ENCODE results near the gene ASPG. TPM values are rescaled to one million over a fixed set of nuclear protein-coding genes. Genes with fewer than 3 reads are reported as not detected.

Gene ASPG
- total RNA-seq: not detected in 2 replicates

DNA sequence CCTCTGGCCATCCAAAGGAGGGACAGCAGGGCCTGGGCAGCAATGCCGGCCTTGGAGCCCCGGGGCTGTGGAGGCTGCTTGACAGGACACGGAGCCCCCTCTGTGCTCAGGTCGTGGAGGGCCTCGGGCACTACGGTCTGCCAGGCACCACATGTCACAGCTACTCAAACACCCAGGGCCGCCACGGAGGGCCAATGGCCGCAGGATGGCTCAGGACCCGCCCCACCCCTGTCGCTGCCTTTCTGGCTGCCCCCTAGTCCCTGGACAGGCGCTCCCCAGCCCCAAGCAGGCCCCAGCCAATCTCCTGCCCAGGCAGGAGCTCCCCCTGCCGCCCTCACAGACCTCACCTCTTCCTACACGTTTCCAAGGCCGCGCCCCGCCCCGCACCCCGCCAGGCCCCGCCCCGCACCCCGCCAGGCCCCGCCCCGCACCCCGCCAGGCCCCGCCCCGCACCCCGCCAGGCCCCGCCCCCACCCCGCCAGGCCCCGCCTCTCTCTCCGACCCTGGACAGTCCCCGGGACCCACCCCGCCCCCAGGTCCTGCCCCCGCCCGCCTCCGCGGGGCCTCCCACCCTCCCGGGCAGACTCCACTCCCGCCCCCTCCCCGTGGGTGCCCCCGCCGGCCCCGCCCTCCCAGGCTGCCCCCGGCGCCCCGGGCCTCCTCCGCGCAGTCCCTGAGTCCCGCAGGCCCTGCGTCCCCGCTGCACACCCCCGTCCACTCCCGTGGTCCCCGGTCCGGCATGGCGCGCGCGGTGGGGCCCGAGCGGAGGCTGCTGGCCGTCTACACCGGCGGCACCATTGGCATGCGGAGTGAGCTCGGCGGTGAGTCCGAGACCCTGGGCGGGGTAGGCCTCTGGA is at the start of gene ASPG:
Gene ASPG, plus strand, starts transcription at position 669 of the 857 bp plus-strand sequence. Its CDS starts 71 bp downstream, at position 740.
- intact Hi-C loops (cut with micrococcal nuclease): no loop called here

DNA sequence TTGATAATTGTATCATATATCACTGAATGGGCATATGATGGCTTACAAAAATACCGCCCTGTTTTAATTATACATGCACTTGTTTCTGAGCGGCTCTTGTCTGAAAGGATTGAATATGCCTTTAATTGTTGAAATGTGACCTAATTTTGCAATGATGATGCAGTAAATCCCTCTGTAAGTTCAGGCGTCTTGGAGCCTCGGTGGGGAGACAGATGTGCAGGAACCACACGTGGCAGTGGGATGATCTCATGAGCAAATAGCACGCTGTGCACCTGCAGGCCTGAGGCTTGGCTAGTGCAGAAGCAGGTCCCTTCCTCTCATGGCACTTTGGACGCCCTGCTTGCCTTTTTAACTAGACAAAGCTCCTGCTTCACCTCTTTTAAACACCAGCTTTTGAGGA is 49.3 kb upstream of the ASPG start:
- intact Hi-C loops (cut with micrococcal nuclease): loop anchor here (5.0 kb wide), 1 partner anchor 714 kb away; no protein-coding TSS in a partner anchor

DNA sequence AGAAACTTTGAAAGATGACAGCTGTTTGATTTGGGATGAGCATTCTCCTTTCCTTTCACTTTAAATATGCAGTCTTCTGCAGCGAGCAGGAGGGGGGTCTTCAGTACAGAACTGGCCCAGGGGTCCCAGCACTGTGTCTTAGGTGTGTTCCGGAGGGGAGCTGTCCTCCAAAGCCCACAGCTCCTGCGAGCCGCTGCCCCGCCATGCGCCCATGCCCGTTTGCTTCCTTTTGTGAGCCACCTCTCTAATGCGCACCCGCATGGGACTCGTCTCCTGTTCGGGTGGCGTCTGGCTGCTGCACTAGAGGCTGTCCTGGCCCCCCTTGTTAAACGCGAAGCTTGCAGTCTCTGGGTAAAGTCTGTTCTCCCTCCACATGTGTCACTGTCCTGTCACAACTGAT is 48.4 kb upstream of the ASPG start:
- intact Hi-C loops (cut with micrococcal nuclease): loop anchor here (5.0 kb wide), 1 partner anchor 715 kb away; no protein-coding TSS in a partner anchor

DNA sequence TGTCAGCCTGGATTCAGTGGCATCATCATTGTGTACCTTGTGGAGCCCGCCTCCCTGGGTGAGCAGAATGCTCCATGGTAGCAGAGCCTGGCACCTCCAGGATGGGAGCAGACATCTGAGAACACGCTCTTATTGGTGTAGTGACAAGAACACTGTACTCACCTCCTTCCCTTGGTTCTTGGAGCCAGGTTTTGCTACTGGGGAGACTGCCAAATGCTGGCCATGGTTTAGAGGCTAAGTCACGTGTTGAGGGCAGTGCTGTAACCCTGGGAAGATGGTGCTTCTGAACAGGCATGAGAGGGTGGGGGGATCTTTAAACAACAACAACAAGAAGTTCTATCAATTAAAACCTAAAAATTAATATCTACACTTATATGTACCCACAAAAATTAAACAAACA is 47.6 kb upstream of the ASPG start:
- intact Hi-C loops (cut with micrococcal nuclease): loop anchor here (5.0 kb wide), 1 partner anchor 716 kb away; no protein-coding TSS in a partner anchor

DNA sequence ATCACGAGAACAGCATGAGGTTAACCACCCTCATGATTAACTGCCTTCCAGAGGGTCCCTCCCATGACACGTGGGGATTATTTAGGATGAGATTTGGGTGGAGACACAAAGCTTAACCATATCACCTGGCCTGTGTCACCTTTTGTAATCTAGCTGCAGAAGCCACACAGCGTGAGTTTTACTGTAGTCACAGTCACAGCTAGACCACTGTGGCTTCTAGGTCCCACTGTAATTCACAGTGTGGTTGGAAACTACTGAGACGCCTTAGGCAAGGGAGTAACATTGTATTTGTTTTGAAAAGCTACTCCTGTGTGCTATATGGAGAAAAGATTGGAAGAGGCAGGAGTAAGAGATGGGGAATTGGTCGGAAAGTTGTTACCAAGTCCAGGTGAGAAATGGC is 46.3 kb upstream of the ASPG start:
- intact Hi-C loops (cut with micrococcal nuclease): loop anchor here (5.0 kb wide), 1 partner anchor 717 kb away; no protein-coding TSS in a partner anchor

DNA sequence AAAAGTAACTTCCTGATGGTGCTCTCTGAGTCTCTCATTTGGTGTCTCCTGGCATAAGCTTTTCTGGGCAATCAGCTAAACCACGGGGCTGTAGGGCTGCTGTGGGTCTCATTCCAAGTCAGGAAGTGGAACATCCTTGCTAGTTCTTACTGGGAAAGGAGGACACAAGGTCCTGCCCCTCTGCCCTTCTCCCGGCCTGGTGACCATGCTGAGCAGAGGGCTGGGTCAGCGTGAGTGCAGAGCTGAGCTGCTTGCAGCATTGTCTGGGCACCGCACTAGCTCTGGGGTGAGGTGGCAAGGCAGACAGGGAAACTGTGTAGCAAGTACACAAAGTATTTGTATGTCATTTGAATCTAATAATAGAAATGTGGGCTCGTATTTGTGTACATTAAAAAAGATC is 45.0 kb upstream of the ASPG start:
- intact Hi-C loops (cut with micrococcal nuclease): no loop called here

DNA sequence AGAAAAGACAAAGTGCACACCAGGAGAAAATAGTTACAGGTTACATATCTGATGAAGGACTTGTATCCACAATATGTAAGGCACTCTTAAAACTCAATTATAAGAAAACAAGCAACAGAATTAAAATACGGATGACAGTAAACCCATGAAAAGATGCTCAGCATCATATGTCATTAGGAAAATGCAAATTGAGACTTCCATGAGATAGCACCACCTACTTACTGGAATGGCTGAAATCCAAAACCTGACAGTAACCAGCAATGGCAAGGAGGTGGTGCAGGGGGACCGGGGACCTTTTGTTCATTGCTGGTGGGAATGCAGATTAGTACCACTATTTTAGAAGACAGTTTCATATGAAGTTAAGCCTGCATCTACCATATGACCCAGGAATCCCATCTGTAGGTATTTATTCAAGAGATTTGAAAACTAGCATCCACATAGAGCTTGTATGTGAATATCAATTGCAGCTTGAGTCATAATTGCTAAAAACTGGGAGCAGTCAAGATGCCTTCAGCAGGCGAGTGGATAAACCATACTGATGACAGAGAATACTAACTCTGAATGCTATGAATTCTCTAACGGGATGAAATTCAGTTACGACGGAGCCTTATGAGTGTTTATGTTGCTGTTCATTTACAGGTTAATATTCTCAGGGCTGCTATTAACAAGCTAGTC is 43.9 kb upstream of the ASPG start:
- intact Hi-C loops (cut with micrococcal nuclease): no loop called here

DNA sequence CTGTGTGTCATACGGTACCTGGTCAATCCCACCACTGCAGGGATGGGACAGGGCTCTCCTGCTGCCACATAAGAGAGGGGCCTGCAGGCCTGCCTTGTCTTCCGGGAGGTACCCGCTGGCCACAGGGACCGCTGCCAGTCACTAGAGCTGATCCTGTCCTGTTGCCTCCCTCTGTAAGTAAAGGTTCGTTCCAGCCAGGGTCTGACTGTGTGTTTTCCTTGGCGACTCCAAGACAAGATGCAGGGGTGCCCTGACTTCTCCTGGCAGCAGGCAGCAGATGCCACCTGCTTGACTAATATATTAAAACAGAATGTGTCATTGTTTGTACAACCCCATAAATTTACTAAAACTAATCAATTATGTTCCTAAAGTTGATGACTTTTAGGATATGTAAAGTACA is 41.5 kb upstream of the ASPG start:
- intact Hi-C loops (cut with micrococcal nuclease): no loop called here

DNA sequence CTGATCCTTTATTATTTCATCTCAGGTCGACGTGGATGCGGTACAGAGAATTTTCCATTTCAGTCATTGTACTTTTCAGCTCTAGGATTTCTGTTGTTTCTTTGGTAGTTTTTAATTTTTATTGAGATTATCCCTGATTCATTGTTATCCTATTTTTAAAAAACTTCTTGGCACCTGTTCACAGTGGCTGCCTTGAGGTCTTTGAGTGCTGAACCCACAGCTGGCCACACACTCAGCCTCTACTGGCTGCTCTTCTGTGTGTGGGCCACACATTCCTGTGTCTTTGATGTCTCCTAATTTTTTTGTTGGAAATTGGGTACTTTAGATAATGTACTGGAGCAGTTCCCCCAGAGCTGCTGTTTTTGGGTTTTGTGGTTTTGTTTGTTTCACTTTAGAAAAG is 37.7 kb upstream of the ASPG start:
- intact Hi-C loops (cut with micrococcal nuclease): no loop called here

DNA sequence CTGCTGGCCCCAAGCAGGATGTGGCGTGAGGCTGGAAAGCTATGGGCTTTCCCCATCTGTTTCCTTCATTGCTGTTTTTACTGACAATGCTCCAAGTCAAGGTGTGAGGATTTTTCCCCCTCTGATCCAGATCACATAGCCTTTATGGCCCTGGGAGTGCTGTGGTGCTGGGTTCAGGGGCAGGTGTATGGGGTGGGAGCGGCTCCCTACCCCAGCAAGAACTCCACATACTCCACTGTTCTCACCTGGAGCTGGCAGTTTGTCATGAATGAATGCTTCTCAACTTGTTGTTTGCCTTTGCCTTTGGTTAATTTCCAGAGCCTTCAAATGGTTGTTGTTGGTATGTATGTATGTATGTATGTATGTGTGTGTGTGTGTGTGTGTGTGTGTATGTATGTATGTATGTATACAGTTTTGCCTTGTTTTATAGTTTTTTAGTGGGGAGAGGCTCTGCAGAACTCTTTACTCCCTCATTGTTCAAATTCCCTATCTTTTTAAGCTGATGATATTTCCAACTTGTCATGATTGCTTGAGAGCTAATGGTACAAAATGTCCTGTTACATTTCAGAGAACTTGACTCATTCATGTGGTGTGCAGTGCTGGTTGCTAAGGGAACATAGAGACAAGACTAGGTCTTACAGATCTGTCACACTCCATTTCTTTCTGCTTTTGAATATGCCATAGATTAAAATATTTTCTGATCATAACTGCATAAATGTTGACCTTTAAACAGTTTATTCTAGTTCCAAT is 36.6 kb upstream of the ASPG start:
- intact Hi-C loops (cut with micrococcal nuclease): no loop called here

DNA sequence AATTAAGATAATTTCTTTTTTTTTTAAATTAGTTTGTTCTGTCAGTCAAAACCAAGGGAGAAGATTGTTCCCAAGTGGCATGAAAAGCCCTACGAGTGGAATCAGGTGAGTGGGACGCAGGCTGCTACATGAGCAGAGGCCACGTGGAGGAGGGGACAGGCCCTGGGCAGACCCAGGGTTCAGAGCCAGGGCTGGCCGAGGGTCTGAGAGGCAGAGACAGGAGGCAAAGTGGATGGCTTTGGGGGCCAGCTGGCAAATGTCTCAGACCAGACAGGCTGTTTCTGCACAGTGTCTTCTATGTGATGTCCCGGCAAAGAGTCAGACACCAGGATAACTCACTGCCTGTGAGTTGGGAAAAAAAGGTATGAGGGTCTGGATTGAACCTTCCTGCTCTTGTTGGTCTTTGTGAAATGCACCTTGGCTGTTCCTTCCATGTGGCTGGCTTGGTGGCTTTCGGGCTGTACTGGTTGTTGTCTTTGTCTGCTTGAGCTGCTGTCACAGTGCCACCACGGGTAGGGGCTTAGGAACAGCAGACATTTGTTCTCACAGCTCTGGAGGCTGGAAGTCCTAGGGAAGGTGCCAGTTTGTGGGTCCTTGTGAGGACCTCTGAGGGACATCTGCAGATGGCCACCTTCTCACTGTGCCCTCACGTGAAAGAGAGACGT is 35.8 kb upstream of the ASPG start:
- intact Hi-C loops (cut with micrococcal nuclease): no loop called here

DNA sequence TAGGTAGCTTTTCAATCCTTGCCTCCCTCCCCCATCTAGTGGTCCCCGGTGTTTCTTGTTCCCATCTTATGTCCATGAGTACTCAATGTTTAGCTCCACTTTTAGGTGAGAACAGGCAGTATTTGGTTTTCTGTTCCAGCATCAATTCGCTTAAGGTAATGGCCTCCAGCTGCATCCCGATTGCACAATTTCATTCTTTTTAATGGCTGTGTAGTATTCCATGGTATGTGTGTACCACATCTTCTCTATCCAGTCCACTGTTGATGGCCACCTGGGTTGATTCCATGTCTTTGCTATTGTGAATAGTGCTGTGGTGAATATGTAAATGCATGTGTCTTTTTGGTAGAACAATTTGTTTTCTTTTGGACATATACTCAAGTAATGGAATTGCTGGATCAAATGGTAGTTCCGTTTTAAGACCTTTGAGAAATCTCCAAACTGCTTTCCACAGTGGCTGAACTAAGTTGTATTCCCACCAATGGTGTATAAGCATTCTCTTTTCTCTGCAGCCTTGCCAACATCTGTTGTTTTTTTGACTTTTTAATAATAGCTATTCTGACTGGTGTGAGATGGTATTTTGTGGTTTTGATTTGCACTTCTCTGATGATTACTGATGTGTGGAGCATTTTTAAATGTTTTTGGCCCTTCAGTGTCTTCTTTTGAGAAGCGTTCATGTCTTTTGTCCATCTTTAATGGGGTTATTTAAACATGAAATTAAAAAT is 34.2 kb upstream of the ASPG start:
- intact Hi-C loops (cut with micrococcal nuclease): no loop called here

DNA sequence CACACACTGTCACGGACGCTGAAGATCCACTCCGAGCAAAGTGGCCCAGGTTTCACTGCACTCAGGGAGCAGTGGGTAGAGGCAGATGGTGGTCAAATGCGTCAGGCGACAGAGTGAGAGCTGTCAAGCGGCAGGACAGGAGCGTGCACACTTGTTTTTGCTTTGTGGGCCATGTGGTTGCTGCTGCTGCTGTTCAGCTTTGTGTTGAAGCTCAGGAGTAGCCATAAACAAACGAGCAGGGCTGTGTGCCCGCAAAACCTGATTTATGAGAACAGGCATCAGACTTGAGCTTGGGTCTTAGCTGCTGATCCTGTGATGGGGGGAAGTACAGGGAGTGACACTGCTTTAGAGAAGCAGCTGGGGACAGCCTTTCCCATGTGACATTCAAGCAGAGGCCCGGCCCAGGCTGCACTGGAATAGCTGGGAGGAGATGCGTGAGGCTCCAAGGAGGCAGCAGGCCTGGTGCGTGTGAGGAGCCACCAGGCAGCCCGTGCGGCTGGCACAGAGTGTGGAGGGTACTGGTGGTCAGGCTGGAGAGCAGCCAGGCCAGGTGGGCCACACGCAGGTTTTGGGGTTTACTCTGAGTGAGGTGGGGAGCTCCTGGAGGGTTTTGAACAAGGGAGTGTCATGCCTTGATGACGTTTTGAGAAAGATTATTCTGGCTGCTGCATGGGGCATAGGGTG is 31.1 kb upstream of the ASPG start:
- intact Hi-C loops (cut with micrococcal nuclease): no loop called here

DNA sequence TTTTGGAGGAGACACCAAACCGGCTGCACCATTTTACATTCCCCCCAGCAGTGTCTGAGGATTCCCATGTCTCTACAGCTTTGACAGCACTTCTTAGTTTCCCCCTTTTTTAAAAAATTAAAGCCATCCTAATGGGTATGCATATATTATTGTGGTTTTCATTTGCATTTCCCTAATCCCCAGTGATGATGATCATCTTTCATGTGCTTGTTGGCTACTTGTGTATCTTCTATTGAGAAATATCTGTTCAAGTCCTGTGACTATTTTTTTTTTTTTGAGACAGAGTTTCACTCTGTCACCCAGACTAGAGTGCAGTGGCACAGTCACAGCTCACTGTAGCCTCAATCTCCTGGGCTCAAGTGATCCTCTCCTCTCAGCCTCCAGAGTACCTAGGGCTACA is 23.2 kb upstream of the ASPG start:
- intact Hi-C loops (cut with micrococcal nuclease): no loop called here

DNA sequence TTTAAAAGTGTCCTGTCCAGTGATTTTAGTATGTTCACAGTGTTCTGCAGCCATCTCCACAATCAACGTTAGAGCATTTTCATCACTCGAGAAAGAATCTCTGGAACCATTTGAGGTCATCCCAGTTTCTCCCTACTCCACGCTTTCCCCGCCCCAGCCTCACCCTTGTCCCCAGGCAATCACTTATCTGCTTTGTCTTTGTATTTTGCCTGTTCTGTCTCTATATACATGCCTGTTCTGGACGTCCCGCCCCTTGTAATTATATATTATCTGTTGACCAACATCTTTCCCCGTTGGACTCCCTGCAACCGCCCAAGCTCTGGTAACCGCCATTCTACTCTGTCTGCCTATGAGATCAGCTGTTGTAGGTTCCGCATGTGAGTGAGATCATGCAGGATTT is 21.5 kb upstream of the ASPG start:
- intact Hi-C loops (cut with micrococcal nuclease): no loop called here

DNA sequence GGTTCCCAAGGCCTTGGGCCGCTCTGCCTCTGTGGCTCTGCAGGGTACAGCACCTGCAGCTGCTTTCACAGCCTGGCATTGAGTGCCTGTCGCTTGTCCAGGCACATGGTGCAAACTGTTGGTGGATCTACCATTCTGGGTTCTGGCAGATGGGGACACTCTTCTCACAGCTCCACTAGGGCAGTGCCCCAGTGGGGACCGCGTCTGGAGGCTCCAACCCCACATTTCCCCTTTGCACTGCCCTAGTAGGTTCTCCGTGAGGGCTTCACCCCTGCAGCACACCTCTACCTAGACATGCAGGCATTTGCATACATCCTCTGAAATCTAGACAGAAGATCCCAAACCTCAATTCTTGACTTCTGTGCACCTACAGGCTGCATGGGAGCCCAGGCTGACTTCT is 19.2 kb upstream of the ASPG start:
- intact Hi-C loops (cut with micrococcal nuclease): no loop called here

DNA sequence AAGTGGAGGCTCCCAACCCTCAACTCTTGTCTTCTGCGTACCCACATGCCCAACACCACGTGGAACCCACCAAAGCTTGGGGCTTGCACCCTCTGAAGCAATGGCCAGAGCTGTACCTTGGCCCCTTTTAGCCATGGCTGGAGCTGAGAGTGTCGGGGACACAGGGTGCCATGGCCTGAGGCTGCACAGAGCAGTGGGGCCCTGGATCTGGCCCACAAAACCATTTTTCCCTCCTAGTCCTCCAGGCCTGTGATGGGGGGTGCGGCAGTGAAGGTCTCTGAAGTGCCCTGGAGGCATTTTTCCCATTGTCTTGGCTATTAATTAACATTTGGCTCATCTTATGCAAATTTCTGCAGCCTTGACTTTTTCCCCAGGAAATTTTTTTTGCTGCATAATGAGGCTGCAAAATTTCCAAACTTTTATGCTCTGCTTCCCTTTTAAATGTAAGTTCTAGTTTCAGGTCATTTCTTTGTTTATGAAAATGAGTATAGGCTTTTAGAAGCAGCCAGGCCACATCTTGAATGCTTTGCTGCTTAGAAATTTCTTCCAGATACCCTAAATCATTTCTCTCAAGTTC is 18.7 kb upstream of the ASPG start:
- intact Hi-C loops (cut with micrococcal nuclease): no loop called here

DNA sequence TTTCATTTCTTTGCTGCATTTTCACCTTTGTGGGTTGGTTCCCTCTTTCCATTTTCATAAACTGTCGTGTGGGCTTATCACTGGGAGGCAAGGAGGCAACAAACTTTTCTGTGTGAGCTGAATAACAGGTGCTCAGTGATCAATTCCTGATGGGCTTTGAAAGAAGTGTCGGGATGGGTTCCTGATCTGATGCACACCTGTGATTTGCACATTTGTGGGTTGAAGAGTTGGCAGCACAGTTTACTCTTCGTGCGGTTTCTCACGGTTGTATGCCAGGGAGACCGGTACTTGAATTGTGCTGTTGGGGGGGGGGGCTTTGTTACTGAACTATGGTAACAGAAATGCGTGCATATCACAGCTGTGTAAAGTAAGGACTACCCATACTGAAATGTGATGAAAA is 16.0 kb upstream of the ASPG start:
- intact Hi-C loops (cut with micrococcal nuclease): no loop called here

DNA sequence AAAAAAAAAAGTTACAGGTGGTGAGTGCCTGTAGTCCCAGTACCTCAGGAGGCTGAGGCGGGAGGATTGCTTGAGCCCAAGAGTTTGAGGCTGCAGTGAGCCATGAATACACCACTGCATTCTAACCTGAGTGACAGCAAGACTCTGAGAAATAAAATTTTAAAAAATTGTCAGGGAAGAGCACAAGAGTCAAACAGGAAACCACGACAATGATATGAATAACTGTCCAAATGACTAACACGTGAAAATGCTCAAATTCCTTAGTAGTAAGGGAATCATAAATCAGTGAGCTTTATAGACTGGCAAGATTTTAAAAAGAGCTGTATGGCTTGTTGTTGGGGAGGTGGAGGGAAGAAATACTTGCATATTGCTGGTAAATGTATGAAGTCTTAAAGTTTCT is 12.9 kb upstream of the ASPG start:
- intact Hi-C loops (cut with micrococcal nuclease): no loop called here

DNA sequence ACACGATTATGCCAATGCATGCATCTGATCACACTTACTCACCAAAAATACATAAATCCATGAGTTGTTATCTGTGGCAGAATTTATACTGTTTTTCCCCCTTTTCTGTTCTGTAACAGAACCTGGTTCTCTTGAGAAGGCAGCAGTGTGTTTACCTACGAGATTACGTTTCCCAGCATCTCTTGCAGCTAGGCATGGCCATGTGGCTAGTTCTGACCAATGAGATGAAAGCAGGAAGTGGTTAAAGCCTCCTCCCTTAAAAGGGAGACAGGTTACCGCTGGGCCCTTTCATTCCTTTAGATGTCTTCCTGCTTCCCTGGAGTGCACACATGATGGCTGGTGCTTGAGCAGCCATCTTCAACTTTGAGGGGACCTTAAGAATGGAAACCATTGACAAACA is 11.7 kb upstream of the ASPG start:
- intact Hi-C loops (cut with micrococcal nuclease): no loop called here
